GM21447 (cell line): ENCODE data around the gene STXBP5.

Experiments used
- ATAC-seq: cut with Tn5 transposase; IDR thresholded peaks from one replicate; pipeline ENCODE4 v1.9.1; 2021; ENCODE audit not compliant: unreplicated experiment

STXBP5 gene

DNA sequence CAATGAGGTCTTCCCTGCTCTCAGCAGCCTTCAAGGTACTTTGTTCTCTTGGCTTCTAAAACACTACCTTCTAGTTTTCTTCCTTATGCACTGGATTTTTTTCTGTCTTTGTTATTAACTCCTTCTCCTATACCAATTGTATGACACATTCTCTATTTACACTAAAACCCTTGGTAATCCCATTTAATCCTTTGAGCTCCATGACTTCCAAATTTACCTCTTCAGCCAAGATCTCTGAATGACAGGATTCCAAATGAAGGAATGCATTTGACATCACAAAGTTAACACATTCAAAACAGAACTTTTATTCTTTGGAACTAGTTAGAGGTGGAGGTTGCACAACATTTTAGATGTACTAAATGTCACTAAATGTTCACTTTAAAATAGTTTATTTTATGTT is 217.7 kb downstream of the STXBP5 start:
- ATAC-seq: no peak

DNA sequence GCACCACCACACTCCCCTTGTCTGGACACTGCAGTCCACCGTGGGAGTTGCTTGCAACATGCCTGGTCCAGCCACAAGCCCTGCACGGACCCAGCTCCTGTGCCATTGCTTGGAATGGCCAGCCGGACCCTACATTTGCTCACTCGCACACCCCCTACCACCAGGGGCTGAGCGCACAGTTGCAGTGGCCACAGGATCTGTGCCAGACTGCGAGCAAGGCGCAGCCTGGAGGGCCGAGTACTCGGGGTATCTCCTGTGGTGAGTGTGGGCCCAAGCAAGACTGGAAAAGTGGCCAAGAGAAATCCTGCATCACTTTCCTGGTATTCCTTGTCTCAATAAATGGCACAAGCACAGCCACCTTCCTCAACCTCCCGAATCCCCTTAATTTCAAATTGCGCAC is 218.9 kb downstream of the STXBP5 start:
- no peak for ATAC-seq

DNA sequence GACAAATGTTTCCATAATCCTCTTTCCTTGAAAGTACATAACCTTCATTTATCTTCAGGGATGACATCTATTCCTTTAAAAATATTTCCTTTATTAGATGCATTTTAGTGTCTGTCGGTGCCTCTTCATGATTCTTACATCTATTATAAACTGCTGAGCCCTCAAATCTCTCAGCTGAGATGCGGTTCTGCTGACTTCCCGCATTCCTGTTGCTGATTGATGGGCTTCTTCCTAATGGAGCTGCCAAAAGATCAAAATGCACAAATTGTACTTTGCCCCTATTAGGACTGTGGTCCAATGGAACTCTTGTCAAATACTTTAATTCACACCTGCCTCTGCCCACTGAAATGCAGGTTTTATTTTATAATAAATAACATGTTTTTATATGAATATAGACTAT is 225.6 kb downstream of the STXBP5 start:
- no peak for ATAC-seq

DNA sequence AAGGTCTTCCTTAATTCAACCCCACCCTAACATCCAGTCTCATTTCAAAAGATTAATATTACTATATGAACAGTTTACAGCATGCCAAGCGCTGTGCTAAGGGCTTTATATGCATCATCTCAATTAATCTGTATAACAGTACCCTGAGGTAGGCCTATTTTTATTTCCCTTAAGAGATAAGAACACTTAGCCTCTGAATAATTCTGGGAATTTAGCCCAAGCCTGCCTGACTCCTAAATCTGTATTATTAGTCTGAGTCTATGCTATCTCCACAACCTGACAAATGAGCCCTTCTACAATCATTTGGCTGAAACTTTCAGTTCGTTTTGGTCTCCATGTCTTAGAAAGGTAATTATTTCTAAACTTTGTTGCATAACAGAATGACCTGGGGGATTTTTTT is 226.6 kb downstream of the STXBP5 start:
- ATAC-seq: no peak

DNA sequence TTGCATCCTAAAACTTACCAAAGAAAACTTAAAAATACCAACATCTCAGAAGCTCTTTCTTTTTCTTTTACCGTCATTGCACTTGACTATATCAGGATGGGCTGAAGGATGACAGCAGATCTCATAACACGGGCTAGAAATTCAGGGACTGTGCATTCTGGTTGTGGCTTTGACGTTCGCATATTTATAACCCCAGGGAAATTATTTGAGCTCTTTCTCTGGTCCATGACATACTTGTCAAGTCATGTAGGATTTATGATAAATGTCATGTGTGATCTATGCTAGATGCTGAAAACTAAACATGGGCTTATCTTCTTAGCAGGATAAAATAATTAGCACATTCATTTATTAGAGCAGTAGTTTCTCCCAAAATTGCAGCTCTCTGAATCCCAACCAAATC is 229.9 kb downstream of the STXBP5 start:
- no peak for ATAC-seq

DNA sequence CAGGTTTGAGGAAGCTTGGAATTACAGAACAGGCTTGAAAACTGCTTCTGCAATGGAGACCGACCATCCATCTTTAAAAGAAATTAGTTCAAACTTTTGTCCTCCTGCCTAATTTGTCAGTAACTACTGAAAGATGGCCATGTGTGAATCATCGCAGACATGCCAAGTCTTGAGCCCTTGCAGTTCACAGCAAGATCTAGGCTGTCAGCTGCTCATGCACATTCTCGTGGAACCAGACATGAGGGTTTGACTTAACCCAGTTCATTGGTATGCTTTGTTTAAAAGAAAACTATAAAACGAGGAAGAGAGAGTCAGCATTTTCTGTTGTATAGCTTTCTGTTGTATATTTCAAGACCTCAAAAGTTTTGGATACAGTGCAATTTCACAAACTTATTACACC is 230.3 kb downstream of the STXBP5 start:
- ATAC-seq: no peak

DNA sequence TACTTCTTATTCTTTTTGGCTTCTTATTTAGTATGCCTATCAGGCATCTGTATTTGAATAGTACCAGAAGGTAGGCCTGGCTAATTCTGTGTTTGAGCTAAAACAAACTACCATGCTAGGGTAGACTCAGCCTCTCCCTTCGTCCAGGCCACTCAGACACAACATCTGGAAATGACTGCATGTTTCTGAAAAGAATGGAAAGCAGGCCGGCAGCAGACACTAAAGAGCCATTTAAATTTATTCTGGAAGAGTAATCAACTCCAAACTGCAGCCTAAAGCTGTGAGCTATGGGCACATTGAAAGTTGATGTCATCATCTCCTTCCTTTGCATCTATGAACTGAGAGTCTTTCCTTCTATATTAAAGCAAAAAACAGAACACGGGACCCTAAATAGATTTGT is 233.4 kb downstream of the STXBP5 start:
- no peak for ATAC-seq

DNA sequence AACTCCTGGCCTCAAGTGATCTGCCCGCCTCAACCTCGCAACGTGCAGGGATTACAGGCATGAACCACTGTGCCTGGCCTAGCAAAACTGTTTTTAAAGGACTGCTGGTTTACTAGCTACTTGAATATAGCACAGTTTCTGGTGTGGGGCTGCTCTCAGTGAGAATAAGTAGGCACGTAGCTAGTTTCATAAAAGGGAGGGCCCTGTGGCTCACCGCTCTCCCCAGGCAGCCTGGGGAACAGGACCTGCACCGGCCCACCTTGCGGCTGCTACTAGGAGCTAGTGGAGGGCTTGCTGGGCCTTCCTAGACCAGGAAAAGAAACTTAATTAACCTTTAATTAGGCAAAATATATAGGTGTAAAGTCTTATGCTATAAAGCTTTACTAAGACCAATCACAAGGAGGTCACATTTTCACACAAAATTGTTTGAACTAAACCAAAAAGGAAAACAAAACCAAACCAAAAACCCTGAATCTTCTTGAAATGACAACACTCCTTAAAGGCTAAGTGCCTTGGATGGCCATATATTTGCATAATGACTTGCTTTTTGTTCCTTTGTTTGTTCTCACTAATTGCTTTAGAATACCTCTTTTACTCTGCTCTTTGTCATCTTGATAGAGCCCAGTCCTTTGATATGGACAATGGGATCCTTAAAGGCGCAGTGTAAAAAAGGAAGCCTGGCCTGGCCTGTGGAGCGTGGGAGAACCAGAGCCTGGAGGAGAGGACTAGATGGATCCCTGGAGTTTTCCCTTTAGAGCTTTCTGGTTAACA is 234.7 kb downstream of the STXBP5 start:
- peak; percentile 70 for ATAC-seq
